ENCODE results near the gene STIM1.

STIM1 gene

GRCh38 chr11:4071914-4072313 is 216.4 kb downstream of the STIM1 start:
- H3K27ac ChIP-seq: no peak overlapping the region
- in situ Hi-C loops (cut with HindIII; ENCODE audit: low pct_ligation_motif_present, low sequenced_read_pairs): loop anchor here (25.0 kb wide), 1 partner anchor 235 kb away; the partner anchor contains the start of gene RHOG

DNA sequence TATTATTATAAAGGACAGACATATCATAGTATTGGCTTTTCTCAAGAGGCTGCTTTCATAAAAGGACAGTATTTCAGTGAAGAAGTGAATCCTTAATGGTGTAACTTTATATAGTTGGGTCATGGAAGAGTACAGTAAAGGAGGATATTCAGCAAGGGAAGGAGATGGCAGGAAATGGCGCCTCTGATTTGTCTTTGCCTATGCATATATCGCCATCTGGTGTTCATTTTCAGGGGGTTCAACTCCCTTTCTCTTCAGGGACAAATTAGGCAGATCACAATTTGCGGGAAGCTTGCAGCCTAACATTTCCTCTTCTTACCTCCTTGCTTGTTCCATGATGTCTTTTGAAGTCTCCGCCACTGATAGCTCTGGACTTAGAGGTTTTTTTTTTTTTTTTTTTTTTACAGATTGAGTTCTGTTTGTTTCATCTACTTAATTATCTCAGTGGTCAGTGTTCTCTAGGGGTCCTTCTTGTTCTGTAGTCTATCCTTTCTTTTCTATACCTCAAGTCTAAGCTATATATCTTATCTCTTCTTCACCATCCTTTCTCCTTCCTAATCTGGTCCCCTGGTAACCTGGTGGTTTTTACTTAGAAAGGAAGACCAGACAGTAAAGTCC is 217.3 kb downstream of the STIM1 start:
- Histone ChIP-seq H3K4me3 (ENCODE audit: low read depth, low read length) (no peak overlapping the region), H3K27me3 (replicated peaks) (no peaks in the 10 kb centered on the region), H3K27ac (no peak overlapping the region), H3K36me3 (replicated peaks) (no peaks in the 10 kb centered on the region)
- DNase-seq: peak; percentile 57
- TF ChIP-seq CTCF (IDR thresholded peaks at IDR 0.05; ENCODE audit: low read depth, low read length, missing control alignments): peak; percentile 84
- in situ Hi-C loops (cut with HindIII; ENCODE audit: low pct_ligation_motif_present, low sequenced_read_pairs): loop anchor here (25.0 kb wide), 1 partner anchor 235 kb away; the partner anchor contains the start of gene RHOG

More at GRCh38 chr11:4071914-4072313, 216.4 kb downstream of the STIM1 start:
- DNase-seq: no peak
- H3K27me3 ChIP-seq (replicated peaks): no peaks in the 10 kb centered on the region
- no peak overlapping the region for H3K4me3 ChIP-seq (ENCODE audit: low read depth, low read length)
- H3K36me3 ChIP-seq (replicated peaks): no peaks in the 10 kb centered on the region
- no peak for TF ChIP-seq CTCF (IDR thresholded peaks at IDR 0.05; ENCODE audit: low read depth, low read length, missing control alignments)

DNA sequence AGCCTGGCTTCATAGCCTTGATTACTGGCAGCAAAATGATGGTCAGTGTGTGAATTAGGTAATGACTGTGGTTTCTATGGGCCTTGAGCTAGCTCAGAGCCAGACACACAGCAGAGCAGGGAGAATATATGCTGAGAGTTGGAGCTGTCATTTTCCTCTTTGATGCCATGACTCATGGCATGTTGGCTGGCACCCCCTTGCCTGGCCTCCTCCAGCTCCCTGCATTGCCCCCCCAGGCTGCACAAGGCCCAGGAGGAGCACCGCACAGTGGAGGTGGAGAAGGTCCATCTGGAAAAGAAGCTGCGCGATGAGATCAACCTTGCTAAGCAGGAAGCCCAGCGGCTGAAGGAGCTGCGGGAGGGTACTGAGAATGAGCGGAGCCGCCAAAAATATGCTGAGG is 218.8 kb downstream of the STIM1 start:
- Histone ChIP-seq H3K36me3 (replicated peaks) (no peaks in the 10 kb centered on the region), H3K4me3 (ENCODE audit: low read depth, low read length) (no peak overlapping the region), H3K27me3 (replicated peaks) (no peaks in the 10 kb centered on the region), H3K27ac (no peak overlapping the region)
- DNase-seq: no peak
- in situ Hi-C loops (cut with HindIII; ENCODE audit: low pct_ligation_motif_present, low sequenced_read_pairs): loop anchor here (25.0 kb wide), 1 partner anchor 237 kb away; the partner anchor contains the start of gene RHOG
- TF ChIP-seq CTCF (IDR thresholded peaks at IDR 0.05; ENCODE audit: low read depth, low read length, missing control alignments): no peak

DNA sequence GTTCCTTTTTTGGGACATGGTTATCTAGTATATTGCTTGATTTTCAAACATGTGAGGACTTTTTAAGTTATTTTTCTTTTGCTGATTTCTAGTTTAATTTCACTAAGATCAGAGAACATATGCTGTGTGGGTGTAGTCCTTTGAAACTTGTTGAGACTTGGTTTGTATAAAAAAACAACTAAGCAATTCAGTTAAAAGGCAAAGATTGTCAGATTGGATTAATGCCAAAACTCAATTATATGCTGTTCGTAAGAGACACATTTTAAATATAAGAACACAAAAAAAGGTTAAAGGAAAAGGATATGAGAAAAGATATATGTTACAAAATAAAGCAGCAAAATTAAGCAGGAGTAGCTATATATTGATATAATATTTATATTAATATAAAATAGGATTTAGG is 221.3 kb downstream of the STIM1 start:
- no peak for DNase-seq
- no peak overlapping the region for H3K4me3 ChIP-seq (ENCODE audit: low read depth, low read length)
- no peaks in the 10 kb centered on the region for H3K27me3 ChIP-seq (replicated peaks)
- H3K27ac ChIP-seq: no peak overlapping the region
- in situ Hi-C loops (cut with HindIII; ENCODE audit: low pct_ligation_motif_present, low sequenced_read_pairs): no loop called here
- H3K36me3 ChIP-seq (replicated peaks): no peaks in the 10 kb centered on the region
- no peak for TF ChIP-seq CTCF (IDR thresholded peaks at IDR 0.05; ENCODE audit: low read depth, low read length, missing control alignments)

- Histone ChIP-seq H3K27ac (no peak overlapping the region), H3K4me3 (ENCODE audit: low read depth, low read length) (no peak overlapping the region), H3K27me3 (replicated peaks) (no peaks in the 10 kb centered on the region), H3K36me3 (replicated peaks) (peaks cover 4% of the 10 kb centered on the region)
- no peak for TF ChIP-seq CTCF (IDR thresholded peaks at IDR 0.05; ENCODE audit: low read depth, low read length, missing control alignments)
- no peak for DNase-seq
- in situ Hi-C loops (cut with HindIII; ENCODE audit: low pct_ligation_motif_present, low sequenced_read_pairs): no loop called here
Measured at GRCh38 chr11:4083198-4083597, 227.7 kb downstream of the STIM1 start.

Measured in brain microvascular endothelial cell (primary cell).